Measurements from ENCODE around the gene SYT4. TPM values are rescaled to one million over a fixed set of nuclear protein-coding genes. Genes with fewer than 3 reads are reported as not detected.
"Not testable (repeated sequence)": the region's sequence is repeated elsewhere in the genome, so short reads cannot be mapped to it uniquely, and the experiment has no call there.

SYT4 gene, protein sequence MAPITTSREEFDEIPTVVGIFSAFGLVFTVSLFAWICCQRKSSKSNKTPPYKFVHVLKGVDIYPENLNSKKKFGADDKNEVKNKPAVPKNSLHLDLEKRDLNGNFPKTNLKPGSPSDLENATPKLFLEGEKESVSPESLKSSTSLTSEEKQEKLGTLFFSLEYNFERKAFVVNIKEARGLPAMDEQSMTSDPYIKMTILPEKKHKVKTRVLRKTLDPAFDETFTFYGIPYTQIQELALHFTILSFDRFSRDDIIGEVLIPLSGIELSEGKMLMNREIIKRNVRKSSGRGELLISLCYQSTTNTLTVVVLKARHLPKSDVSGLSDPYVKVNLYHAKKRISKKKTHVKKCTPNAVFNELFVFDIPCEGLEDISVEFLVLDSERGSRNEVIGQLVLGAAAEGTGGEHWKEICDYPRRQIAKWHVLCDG
- not detected for total RNA-seq
- polyA plus RNA-seq = not detected
- 0 to 0.15 (median 0) reads per million in 6 experiments for total RNA-seq

DNA sequence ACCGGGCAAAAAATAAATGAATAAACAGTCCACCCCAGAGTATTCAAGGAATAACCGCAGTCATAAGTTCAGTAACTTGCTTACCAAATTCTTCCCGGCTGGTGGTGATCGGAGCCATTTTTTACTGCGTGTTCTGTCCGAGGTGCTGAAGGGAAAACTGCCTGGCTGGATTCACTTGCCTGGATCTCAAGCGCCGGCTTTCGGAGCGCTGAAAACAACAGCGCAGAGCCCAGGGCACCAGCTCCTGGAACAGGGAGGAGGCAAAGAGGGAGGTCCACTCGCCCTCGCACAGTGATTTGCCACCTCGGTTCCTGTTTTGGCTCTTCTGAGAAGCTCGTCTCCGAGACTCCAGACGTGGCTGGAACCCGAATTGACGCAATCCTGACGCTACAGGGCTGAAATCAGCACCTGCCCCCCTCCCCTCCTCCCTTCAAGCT, at the start of gene SYT4:
Gene SYT4, minus strand, starts transcription at position 327 of the 437 bp plus-strand sequence. Its CDS starts 209 bp downstream, at position 118.
- POLR2A ChIA-PET = no interaction called here
- no peak within 1 kb of the TSS for H3K27ac Mint-ChIP-seq
- DNase-seq (no peak), ATAC-seq (no peak)
- no peak within 1 kb of the TSS for H3K4me3 Mint-ChIP-seq
- peaks cover 0 to 4% (median 0%) of the 10 kb centered on the region in 9 donors for H3K9me3 Mint-ChIP-seq
- no peaks in the 10 kb centered on the region for H3K36me3 Mint-ChIP-seq
- H3K27me3 Mint-ChIP-seq = peaks cover 0 to 27% (median 2%) of the 10 kb centered on the region in 5 donors
- no peaks in the 10 kb centered on the region for H3K4me1 Mint-ChIP-seq

DNA sequence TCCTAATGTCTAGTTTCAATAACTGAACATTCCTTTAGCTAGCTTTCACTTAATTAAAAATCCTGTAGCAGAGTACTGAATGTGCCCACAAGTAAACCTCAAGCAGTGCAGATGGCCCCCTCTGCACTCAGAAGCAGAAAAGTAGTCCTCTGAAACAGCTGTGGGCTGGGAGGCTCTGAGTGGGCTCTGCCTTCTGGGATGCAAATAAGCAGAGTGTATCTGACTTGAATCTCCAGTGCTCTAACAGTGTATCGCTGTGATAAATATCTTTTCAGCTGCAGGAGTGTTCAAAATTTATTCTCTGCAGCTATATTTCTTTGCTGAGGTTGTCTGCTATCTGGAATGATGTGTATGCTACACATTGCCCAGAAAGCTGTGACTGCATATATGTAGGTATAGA, 44.8 kb upstream of the SYT4 start:
- Mint-ChIP-seq H3K27ac (no peak overlapping the region), H3K9me3 (peaks cover 0 to 9% (median 0%) of the 10 kb centered on the region in 9 donors), H3K27me3 (no peaks in the 10 kb centered on the region), H3K4me3 (no peak overlapping the region), H3K4me1 (no peaks in the 10 kb centered on the region), H3K36me3 (no peaks in the 10 kb centered on the region)
- POLR2A ChIA-PET = no interaction called here
- no peak for DNase-seq
- ATAC-seq = no peak

DNA sequence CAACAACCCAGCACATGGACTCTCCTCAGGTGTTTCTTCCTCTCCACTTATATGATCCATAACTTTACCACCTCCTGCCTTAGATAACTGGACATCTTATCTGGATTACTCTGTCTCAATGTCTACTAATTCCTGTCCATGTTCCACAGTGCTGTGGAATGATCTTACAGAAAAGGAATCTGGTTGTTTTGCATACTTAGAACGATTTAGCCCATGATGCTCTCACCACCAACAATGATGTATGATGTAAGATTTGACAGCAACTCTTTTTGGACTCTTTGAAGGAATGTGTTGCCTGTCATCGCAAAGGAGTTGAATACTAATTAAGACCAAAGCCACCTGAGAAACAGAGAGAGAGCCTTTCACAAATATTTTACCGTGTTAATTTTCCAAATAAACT, 37.7 kb upstream of the SYT4 start:
- POLR2A ChIA-PET = no interaction called here
- no peaks in the 10 kb centered on the region for H3K4me1 Mint-ChIP-seq
- H3K27me3 Mint-ChIP-seq = no peaks in the 10 kb centered on the region
- DNase-seq = no peak
- ATAC-seq = no peak
- H3K36me3 Mint-ChIP-seq = no peaks in the 10 kb centered on the region
- no peak overlapping the region for H3K27ac Mint-ChIP-seq
- H3K9me3 Mint-ChIP-seq = peaks cover 0 to 6% (median 0%) of the 10 kb centered on the region in 9 donors
- H3K4me3 Mint-ChIP-seq = no peak overlapping the region

DNA sequence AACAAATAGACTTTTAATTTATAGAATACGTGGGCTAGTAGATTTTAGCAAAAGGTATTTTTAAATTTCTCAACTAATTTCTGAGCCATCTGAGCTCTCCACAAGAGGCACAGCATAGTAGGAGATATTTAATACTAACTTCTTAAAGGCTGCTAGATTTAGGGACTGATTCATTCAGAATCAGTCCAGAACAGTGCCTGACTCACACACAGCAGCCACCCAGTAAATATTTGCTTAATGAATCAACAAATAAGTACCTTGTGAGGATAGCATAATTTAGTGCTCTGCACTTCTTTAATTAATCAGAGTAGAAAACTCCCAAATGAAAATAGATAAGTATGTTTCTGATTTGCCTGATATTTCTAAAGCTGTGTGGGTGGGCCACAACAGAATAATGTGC, 35.6 kb upstream of the SYT4 start:
- Mint-ChIP-seq H3K4me1 (no peaks in the 10 kb centered on the region), H3K4me3 (no peak overlapping the region), H3K9me3 (peaks cover 0 to 6% (median 0%) of the 10 kb centered on the region in 9 donors), H3K27ac (no peak overlapping the region), H3K27me3 (no peaks in the 10 kb centered on the region), H3K36me3 (no peaks in the 10 kb centered on the region)
- ATAC-seq (no peak), DNase-seq (no peak)
- POLR2A ChIA-PET = no interaction called here

DNA sequence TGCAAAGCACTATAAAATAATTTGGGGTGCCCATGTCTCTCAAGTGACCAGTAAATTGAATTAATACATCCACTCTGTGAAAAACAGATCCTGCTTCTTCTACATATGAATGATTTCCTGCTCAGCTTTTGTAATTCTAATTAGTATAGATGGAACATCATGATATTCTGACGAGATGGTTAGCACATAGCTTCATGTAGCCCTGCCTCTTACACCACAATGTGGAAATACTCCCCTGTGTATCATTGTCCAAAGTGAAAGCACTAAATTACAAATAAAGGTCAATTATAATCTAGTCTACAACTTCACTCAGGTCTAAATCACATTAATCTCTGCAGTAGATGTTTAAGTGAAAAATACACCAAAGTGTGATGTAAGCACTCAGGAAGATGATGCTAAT, 32.9 kb upstream of the SYT4 start:
- peaks cover 0 to 10% (median 0%) of the 10 kb centered on the region in 9 donors for H3K9me3 Mint-ChIP-seq
- H3K36me3 Mint-ChIP-seq = no peaks in the 10 kb centered on the region
- H3K4me1 Mint-ChIP-seq = no peaks in the 10 kb centered on the region
- no peaks in the 10 kb centered on the region for H3K27me3 Mint-ChIP-seq
- no peak overlapping the region for H3K27ac Mint-ChIP-seq
- ATAC-seq = no peak
- DNase-seq = no peak
- POLR2A ChIA-PET = no interaction called here
- H3K4me3 Mint-ChIP-seq = no peak overlapping the region

DNA sequence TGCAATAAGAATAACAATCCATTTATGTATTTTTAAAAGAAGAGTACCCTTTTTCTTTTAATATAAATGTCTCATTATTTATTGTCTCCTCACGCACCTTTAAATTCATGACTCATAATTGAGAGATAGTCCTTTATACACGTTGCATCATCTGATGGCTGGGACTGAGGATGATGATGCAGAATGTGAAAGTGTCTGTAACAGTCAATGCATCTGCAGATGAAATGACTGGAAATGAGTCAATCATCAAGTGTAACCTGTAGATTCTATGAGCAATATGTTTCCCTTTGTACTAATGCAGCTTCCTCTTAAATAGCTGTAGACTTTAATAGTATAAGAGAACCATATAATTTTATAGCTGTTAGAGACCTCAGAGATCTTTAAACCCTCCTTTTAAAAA, 26.1 kb upstream of the SYT4 start:
- H3K4me3 Mint-ChIP-seq = no peak overlapping the region
- H3K27ac Mint-ChIP-seq = no peak overlapping the region
- no peaks in the 10 kb centered on the region for H3K27me3 Mint-ChIP-seq
- no peaks in the 10 kb centered on the region for H3K36me3 Mint-ChIP-seq
- no peak for ATAC-seq
- POLR2A ChIA-PET = no interaction called here
- DNase-seq = no peak
- peaks cover 0 to 10% (median 4%) of the 10 kb centered on the region in 9 donors for H3K9me3 Mint-ChIP-seq
- H3K4me1 Mint-ChIP-seq = no peaks in the 10 kb centered on the region

DNA sequence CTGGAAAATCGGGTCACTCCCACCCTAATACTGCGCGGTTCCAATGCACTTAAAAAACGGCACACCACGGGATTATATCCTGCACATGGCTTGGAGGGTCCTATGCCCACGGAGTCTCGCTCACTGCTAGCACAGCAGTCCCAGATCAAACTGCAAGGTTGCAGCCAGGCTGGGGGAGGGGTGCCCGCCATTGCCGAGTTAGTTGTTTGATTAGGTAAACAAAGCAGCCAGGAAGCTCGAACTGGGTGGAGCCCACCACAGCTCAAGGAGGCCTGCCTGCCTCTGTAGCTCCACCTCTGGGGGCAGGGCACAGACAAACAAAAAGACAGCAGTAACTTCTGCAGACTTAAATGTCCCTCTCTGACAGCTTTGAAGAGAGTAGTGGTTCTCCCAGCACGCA, 8.9 kb upstream of the SYT4 start:
- H3K27ac Mint-ChIP-seq, H3K4me1 Mint-ChIP-seq, DNase-seq, ATAC-seq, H3K36me3 Mint-ChIP-seq, POLR2A ChIA-PET, H3K9me3 Mint-ChIP-seq, H3K4me3 Mint-ChIP-seq, H3K27me3 Mint-ChIP-seq: not testable (repeated sequence)

DNA sequence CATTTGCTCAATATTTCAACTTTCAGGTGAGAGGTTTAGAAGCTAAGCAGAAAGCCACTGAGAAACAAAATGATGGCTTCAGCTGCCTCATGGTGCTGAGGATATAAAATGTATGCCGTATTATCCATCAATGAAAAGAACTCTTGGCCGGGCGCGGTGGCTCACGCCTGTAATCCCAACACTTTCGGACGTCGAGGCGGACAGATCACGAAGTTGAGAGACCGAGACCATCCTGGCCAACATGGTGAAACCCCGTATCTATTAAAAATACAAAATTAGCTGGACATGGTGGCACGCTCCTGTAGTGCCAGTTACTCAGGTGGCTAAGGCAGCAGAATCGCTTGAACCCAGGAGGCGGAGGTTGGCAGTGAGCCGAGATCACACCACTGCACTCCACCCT, 6.0 kb upstream of the SYT4 start:
- Mint-ChIP-seq H3K4me1 (no peaks in the 10 kb centered on the region), H3K36me3 (no peaks in the 10 kb centered on the region), H3K27me3 (peaks cover 0 to 4% (median 0%) of the 10 kb centered on the region in 5 donors), H3K4me3 (no peak overlapping the region), H3K9me3 (peaks cover 0 to 4% (median 0%) of the 10 kb centered on the region in 9 donors), H3K27ac (no peak overlapping the region)
- no peak for DNase-seq
- ATAC-seq = no peak
- POLR2A ChIA-PET = no interaction called here

DNA sequence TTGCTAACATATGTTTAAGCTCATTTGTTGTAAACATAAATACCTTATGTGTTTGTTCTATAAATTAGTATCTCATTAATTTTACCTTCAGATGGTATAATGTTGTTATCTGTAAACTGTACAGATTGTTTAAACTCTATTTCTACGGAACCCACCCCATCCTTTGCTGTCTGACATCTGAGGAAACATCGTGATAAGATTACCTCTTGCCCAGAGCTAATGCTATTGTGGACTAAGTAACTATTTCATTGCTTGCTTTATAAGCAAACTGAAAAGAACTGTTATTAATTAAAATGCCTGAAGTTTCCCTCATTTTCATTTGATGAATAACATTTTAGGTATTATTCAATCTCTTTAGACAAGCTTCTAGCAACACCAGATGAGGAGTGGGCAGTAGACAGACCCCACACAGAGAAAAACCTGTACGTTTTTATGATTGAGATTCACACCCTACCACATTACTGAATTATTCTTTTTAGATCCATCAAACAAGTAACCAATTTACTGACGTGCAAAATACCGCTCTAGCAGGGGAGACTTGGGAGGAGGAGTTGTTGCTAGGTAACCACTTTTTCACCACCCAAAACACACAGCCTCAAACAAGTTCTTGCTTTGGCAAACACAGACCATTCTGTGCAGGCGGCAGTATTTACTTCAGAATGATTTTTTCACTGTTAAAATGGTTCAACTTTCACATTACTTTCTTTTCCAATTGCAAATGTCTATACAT, 1.9 kb upstream of the SYT4 start:
- POLR2A ChIA-PET = no interaction called here
- Mint-ChIP-seq H3K27ac (no peak overlapping the region), H3K4me1 (no peaks in the 10 kb centered on the region), H3K36me3 (no peaks in the 10 kb centered on the region), H3K9me3 (peaks cover 0 to 4% (median 0%) of the 10 kb centered on the region in 9 donors), H3K4me3 (no peak overlapping the region), H3K27me3 (peaks cover 0 to 27% (median 2%) of the 10 kb centered on the region in 5 donors)
- DNase-seq (no peak), ATAC-seq (no peak)

DNA sequence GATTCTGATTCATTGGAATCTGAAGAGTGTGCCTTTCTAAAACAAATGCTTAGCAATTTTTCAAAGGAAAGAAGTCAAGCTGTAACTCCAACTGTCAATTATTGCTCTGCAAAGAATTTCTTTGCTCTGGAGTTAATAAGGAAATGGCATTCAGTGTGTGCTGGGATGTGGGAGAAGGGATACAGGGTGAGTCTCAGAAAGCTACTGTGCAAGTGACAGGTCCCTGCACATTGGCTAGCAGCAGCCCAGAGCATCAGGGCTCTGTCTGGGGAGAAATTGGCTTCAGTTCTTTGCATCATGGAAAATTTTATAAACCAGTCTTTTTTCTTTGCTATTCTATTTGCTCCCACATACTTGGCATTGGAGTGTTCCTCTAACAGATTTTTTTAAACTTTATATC, 1.1 kb upstream of the SYT4 start:
- ATAC-seq (no peak), DNase-seq (no peak)
- Mint-ChIP-seq H3K36me3 (no peaks in the 10 kb centered on the region), H3K9me3 (peaks cover 0 to 4% (median 0%) of the 10 kb centered on the region in 9 donors), H3K27me3 (peaks cover 0 to 27% (median 2%) of the 10 kb centered on the region in 5 donors), H3K4me1 (no peaks in the 10 kb centered on the region), H3K4me3 (no peak overlapping the region), H3K27ac (no peak overlapping the region)
- POLR2A ChIA-PET = no interaction called here

DNA sequence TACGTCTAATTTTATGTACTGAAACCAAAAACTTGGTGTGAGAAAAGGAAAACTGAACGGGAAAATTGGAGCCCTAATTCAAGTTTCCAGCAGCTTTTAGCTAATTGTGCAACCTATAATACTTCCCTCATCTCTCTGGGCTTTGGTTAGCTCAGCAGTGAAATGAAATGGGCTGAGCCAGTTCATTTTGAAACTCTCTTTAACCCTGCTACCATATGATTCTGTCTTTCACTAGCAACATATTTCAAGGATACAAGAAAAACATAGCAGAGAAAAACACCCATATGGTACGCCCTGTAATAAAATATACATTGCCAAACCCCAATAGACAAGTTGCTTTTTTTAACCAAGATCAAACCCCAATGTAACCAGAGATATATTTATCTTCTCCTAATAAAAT, 799 bp downstream of the SYT4 start:
- ATAC-seq (no peak), DNase-seq (no peak)
- Mint-ChIP-seq H3K9me3 (peaks cover 0 to 4% (median 0%) of the 10 kb centered on the region in 9 donors), H3K27me3 (peaks cover 0 to 27% (median 2%) of the 10 kb centered on the region in 5 donors), H3K27ac (no peak overlapping the region), H3K4me3 (no peak overlapping the region), H3K36me3 (no peaks in the 10 kb centered on the region), H3K4me1 (no peaks in the 10 kb centered on the region)
- POLR2A ChIA-PET = no interaction called here

DNA sequence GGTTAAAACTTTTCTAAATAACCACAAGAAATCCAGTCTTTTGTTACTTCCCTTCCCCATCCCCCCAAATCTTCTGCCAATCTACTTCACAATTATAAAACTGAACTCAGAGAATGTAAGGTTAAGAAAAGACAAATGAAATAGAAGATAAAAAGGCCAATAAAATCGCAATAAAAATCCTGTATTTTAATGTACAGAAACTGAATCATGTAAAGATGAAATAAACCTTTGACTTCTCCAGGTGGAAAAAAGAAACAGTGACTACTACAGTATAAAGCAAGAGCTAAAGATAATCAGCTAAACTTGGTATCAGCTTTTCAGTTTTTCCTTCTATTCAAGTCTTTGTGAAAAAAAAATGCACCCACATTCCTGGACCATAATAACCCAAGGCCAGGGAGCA, 1.7 kb downstream of the SYT4 start:
- ATAC-seq (no peak), DNase-seq (no peak)
- Mint-ChIP-seq H3K9me3 (peaks cover 0 to 2% (median 0%) of the 10 kb centered on the region in 9 donors), H3K27ac (no peak overlapping the region), H3K4me3 (no peak overlapping the region), H3K4me1 (no peaks in the 10 kb centered on the region), H3K36me3 (no peaks in the 10 kb centered on the region), H3K27me3 (peaks cover 0 to 27% (median 2%) of the 10 kb centered on the region in 5 donors)
- POLR2A ChIA-PET = no interaction called here

DNA sequence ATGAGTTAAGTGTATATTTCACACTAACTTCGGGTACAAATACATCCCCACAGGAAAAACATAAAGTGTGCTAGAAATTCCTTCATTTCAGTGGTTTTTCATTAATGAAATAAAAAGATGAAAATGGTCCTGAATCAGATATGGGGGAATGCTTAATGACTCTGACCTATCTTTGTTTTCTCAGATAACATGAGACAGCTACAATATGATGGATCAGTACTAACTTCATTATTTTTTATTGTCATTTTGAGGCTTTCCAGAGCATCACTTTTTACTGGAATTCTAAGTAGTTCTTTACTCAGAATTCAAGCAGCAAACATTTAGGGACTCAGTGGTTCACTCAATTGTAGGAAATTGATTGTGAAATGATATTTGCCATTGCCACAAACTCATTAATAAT, 2.8 kb downstream of the SYT4 start:
- Mint-ChIP-seq H3K27ac (no peak overlapping the region), H3K9me3 (peaks cover 0 to 2% (median 0%) of the 10 kb centered on the region in 9 donors), H3K4me3 (no peak overlapping the region), H3K27me3 (peaks cover 0 to 27% (median 2%) of the 10 kb centered on the region in 5 donors), H3K36me3 (no peaks in the 10 kb centered on the region), H3K4me1 (no peaks in the 10 kb centered on the region)
- DNase-seq = no peak
- ATAC-seq = no peak
- POLR2A ChIA-PET = no interaction called here

Measured in naive thymus-derived CD8-positive, alpha-beta T cell (primary cell).